ENCODE data around the gene NAV2. TPM values are rescaled to one million over a fixed set of nuclear protein-coding genes. Genes with fewer than 3 reads are reported as not detected.

NAV2 gene, protein sequence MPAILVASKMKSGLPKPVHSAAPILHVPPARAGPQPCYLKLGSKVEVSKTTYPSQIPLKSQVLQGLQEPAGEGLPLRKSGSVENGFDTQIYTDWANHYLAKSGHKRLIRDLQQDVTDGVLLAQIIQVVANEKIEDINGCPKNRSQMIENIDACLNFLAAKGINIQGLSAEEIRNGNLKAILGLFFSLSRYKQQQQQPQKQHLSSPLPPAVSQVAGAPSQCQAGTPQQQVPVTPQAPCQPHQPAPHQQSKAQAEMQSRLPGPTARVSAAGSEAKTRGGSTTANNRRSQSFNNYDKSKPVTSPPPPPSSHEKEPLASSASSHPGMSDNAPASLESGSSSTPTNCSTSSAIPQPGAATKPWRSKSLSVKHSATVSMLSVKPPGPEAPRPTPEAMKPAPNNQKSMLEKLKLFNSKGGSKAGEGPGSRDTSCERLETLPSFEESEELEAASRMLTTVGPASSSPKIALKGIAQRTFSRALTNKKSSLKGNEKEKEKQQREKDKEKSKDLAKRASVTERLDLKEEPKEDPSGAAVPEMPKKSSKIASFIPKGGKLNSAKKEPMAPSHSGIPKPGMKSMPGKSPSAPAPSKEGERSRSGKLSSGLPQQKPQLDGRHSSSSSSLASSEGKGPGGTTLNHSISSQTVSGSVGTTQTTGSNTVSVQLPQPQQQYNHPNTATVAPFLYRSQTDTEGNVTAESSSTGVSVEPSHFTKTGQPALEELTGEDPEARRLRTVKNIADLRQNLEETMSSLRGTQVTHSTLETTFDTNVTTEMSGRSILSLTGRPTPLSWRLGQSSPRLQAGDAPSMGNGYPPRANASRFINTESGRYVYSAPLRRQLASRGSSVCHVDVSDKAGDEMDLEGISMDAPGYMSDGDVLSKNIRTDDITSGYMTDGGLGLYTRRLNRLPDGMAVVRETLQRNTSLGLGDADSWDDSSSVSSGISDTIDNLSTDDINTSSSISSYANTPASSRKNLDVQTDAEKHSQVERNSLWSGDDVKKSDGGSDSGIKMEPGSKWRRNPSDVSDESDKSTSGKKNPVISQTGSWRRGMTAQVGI (N-terminal part only)
- 10 to 100 TPM; 21.3 to 45.3 TPM for total RNA-seq

DNA sequence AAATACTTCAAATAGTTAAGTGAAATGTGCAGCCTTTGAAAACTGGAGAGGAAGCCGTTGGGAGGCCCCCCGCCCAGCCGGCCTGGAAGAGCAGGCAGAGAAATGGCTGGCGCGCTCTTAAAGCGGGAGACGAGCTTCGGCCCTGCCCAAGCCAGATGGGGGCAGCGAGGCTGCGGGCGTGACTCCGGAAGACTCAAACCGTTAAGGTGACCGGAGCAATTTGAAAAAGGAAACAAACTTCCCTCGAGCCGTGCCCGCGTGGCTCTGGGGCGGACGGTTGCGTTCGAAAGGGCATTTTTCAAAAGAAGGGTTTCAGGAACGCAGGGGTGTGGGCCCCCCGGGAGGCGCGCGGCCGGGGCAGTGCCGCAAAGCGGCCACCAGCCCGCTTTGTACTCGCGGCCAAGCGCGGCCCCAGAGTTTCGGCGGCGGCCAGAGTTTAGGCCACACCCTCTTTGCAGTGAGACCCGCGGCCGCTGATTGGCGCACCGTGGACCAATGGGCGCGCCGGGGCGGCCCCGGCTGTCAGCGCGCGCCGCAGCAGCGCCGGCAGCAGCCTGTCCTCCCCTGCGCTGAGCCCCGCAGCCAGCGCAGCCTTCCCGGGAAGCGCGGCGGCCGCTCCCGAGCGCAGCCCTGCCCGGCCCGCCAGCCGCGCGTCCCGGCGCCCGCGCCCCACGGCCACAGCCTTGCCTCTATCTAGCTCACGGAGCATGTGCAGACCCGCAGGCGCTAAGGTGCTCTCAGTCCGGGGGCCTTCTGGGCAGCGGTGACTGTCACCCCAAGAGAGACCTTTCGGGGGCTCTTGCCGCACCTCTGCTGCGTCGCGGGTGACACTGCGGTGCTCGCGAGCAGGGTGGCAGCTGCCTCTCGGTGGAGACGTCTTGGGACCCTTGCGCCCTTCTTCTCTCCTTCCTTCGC lies at the start of gene NAV2:
NAV2 (plus strand) TSS at position 557 of the 915 bp plus-strand sequence. CDS start 859 bp downstream, outside the sequence.
- peak; percentile 91 for DNase-seq
- H3K9me3 ChIP-seq, result no peaks in the 10 kb centered on the region
- peaks cover 11% of the 10 kb centered on the region for H3K4me1 ChIP-seq
- TF ChIP-seq, protein P1, sequence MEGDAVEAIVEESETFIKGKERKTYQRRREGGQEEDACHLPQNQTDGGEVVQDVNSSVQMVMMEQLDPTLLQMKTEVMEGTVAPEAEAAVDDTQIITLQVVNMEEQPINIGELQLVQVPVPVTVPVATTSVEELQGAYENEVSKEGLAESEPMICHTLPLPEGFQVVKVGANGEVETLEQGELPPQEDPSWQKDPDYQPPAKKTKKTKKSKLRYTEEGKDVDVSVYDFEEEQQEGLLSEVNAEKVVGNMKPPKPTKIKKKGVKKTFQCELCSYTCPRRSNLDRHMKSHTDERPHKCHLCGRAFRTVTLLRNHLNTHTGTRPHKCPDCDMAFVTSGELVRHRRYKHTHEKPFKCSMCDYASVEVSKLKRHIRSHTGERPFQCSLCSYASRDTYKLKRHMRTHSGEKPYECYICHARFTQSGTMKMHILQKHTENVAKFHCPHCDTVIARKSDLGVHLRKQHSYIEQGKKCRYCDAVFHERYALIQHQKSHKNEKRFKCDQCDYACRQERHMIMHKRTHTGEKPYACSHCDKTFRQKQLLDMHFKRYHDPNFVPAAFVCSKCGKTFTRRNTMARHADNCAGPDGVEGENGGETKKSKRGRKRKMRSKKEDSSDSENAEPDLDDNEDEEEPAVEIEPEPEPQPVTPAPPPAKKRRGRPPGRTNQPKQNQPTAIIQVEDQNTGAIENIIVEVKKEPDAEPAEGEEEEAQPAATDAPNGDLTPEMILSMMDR (IDR thresholded peaks at IDR 0.05), result no peak
- intact Hi-C loops (cut with DNase I), result no loop called here
- H3K4me3 ChIP-seq, result peak within 1 kb of the TSS; percentile 53
- H3K9ac ChIP-seq (ENCODE audit: low read depth in 2 of 2, low read length in 2 of 2), result peak within 1 kb of the TSS; percentile 60 to 71
- H3K27ac ChIP-seq, result peak within 1 kb of the TSS; percentile 70
- no peaks in the 10 kb centered on the region for H3K36me3 ChIP-seq
- peaks cover 20% of the 10 kb centered on the region for H3K27me3 ChIP-seq

GRCh38 chr11:19663206-19663605 lies 49.4 kb upstream of the NAV2 start:
- intact Hi-C loops (cut with DNase I), result no loop called here
- no peak for DNase-seq
- TF ChIP-seq, protein P1 (IDR thresholded peaks at IDR 0.05), result no peak
- Histone ChIP-seq H3K27me3 (no peaks in the 10 kb centered on the region), H3K4me3 (no peak overlapping the region), H3K9ac (ENCODE audit: low read depth in 2 of 2, low read length in 2 of 2) (no peak overlapping the region), H3K9me3 (no peaks in the 10 kb centered on the region), H3K36me3 (no peaks in the 10 kb centered on the region), H3K27ac (no peak overlapping the region), H3K4me1 (no peaks in the 10 kb centered on the region)

DNA sequence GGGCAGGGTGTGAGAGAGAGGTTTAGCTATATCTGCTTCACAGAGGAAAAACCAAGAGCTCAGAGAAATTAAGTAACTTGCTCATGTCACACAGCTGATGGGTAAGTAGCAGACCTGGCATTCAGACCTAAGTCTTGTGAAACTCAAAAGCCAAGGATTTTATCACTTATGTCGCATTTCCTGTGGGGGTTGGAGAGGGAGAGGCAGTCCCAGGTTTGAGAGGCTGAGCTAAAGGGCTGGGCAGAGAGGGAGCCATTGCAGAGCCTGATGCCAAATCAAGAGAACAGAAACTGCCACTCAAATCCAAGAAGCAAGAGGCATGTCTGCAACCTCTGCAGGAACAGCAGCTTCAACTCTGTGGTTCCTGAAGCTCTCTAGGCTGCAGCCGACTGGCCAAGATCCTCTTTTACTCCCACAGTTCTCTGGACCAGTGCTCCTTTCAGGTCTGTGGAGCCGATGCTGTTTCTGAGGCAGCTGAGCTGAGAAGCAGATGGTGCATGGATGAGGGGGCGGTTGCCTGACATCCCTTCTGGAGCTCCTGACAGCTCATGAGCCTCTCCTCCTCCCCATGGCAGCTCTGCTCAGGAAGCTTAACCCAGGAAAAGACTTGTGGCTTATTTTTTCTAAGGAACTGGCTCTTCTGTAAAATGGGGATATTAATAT lies 47.6 kb upstream of the NAV2 start:
- DNase-seq, result no peak
- H3K4me3 ChIP-seq, result no peak overlapping the region
- no peaks in the 10 kb centered on the region for H3K36me3 ChIP-seq
- no peaks in the 10 kb centered on the region for H3K9me3 ChIP-seq
- intact Hi-C loops (cut with DNase I), result no loop called here
- H3K27ac ChIP-seq, result no peak overlapping the region
- TF ChIP-seq, protein P1 (IDR thresholded peaks at IDR 0.05), result no peak
- no peaks in the 10 kb centered on the region for H3K4me1 ChIP-seq
- no peaks in the 10 kb centered on the region for H3K27me3 ChIP-seq
- no peak overlapping the region for H3K9ac ChIP-seq (ENCODE audit: low read depth in 2 of 2, low read length in 2 of 2)

GRCh38 chr11:19666951-19667350 lies 45.7 kb upstream of the NAV2 start:
- no peak overlapping the region for H3K4me3 ChIP-seq
- H3K9ac ChIP-seq (ENCODE audit: low read depth in 2 of 2, low read length in 2 of 2), result no peak overlapping the region
- H3K9me3 ChIP-seq, result no peaks in the 10 kb centered on the region
- TF ChIP-seq, protein P1 (IDR thresholded peaks at IDR 0.05), result no peak
- no peak for DNase-seq
- no peaks in the 10 kb centered on the region for H3K27me3 ChIP-seq
- H3K4me1 ChIP-seq, result no peaks in the 10 kb centered on the region
- no peaks in the 10 kb centered on the region for H3K36me3 ChIP-seq
- intact Hi-C loops (cut with DNase I), result no loop called here
- H3K27ac ChIP-seq, result no peak overlapping the region

All from colonic mucosa (tissue), 4 donors.